Mesothelial cell of epicardium (in vitro differentiated cells): ENCODE data around the gene E2F4. TPM values are rescaled to one million over a fixed set of nuclear protein-coding genes. Genes with fewer than 3 reads are reported as not detected.

Experiments used
- DNase-seq, 2 experiments: peaks; one replicate each; pipeline ENCODE4 v3.0.0; 2021; ENCODE audit warnings: low spot score in 2 of 2; ENCODE audit not compliant: unreplicated experiment in 2 of 2
- H3K27ac Mint-ChIP-seq: 2 replicates; pipeline ENCODE4 v1.8.0; 2021; ENCODE audit warnings: mixed read lengths
- H3K27me3 Mint-ChIP-seq: 2 replicates; pipeline ENCODE4 v1.8.0; 2021; ENCODE audit warnings: low read depth, mixed read lengths
- H3K36me3 Mint-ChIP-seq: 2 replicates; pipeline ENCODE4 v1.8.0; 2021; ENCODE audit warnings: mixed read lengths
- H3K4me1 Mint-ChIP-seq: 2 replicates; pipeline ENCODE4 v1.8.0; 2021; ENCODE audit warnings: mixed read lengths
- H3K4me3 Mint-ChIP-seq: 2 replicates; pipeline ENCODE4 v1.8.0; 2021; ENCODE audit warnings: mild to moderate bottlenecking, moderate library complexity, mixed read lengths
- H3K9me3 Mint-ChIP-seq: 2 replicates; pipeline ENCODE4 v1.8.0; 2021; ENCODE audit warnings: mixed read lengths
- total RNA-seq: library from RNA; stranded (reverse); gene quantifications from 3 replicates; pipeline ENCODE4 v1.2.1, GENCODE V29; 2021
- TF ChIP-seq, protein P1 (sequence below): fragments of 200-600 bp; sonication (generic); IDR thresholded peaks from one replicate; pipeline ENCODE4 v1.5.0; 2021; ENCODE audit warnings: antibody characterized with exemption; ENCODE audit not compliant: unreplicated experiment

E2F4 gene
- total RNA-seq, 1 donor from 2014 or later: 80.2 TPM

DNA sequence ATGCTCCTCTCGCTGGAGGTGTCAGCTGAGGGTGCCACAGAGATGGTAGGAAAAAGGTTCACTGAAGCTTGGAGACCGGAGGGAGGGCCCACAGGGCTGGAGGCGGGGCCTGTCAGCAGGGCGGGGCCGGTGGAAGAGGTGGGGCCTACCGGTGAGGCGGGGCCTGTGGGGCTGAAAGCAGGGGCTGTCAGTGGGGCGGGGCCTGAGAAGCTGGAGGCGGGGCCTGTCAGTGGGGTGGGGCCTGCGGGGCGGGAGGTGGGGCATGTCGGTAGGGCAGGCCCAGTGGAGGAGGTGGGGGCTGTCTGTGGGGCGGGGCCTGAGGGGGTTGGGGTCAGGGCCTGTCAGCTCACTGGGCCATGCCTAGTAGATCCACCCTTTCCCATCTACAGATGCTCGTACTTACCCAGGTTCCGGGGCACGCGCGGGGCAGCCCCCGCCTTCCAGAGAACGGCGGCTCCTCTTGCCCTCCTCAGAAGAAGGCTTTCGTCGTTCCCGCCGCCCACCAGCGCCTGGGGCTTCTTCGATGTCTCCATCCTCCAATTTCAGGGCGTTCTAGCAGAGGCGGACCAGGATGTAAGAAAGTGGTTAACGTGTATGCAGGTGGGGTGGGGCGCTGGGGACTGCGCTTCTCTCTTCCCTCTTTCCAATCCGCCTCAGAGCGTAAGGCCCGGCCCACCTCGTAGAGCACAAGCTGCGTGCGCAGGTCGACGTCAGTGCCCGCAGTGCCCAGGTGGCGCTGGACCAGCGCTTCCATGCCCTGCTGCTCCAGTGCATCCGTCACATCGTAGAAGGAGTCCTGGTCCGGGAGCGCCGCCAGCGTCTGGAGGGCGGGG lies 44.8 kb downstream of the E2F4 start:
- H3K4me1 Mint-ChIP-seq: peaks cover 5% of the 10 kb centered on the region
- no peaks in the 10 kb centered on the region for H3K9me3 Mint-ChIP-seq
- no peak overlapping the region for H3K27ac Mint-ChIP-seq
- no peak overlapping the region for H3K4me3 Mint-ChIP-seq
- H3K36me3 Mint-ChIP-seq: peaks cover 17% of the 10 kb centered on the region
- H3K27me3 Mint-ChIP-seq: no peaks in the 10 kb centered on the region
- TF ChIP-seq, protein P1, sequence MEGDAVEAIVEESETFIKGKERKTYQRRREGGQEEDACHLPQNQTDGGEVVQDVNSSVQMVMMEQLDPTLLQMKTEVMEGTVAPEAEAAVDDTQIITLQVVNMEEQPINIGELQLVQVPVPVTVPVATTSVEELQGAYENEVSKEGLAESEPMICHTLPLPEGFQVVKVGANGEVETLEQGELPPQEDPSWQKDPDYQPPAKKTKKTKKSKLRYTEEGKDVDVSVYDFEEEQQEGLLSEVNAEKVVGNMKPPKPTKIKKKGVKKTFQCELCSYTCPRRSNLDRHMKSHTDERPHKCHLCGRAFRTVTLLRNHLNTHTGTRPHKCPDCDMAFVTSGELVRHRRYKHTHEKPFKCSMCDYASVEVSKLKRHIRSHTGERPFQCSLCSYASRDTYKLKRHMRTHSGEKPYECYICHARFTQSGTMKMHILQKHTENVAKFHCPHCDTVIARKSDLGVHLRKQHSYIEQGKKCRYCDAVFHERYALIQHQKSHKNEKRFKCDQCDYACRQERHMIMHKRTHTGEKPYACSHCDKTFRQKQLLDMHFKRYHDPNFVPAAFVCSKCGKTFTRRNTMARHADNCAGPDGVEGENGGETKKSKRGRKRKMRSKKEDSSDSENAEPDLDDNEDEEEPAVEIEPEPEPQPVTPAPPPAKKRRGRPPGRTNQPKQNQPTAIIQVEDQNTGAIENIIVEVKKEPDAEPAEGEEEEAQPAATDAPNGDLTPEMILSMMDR: no peak
- DNase-seq: no peak

DNA sequence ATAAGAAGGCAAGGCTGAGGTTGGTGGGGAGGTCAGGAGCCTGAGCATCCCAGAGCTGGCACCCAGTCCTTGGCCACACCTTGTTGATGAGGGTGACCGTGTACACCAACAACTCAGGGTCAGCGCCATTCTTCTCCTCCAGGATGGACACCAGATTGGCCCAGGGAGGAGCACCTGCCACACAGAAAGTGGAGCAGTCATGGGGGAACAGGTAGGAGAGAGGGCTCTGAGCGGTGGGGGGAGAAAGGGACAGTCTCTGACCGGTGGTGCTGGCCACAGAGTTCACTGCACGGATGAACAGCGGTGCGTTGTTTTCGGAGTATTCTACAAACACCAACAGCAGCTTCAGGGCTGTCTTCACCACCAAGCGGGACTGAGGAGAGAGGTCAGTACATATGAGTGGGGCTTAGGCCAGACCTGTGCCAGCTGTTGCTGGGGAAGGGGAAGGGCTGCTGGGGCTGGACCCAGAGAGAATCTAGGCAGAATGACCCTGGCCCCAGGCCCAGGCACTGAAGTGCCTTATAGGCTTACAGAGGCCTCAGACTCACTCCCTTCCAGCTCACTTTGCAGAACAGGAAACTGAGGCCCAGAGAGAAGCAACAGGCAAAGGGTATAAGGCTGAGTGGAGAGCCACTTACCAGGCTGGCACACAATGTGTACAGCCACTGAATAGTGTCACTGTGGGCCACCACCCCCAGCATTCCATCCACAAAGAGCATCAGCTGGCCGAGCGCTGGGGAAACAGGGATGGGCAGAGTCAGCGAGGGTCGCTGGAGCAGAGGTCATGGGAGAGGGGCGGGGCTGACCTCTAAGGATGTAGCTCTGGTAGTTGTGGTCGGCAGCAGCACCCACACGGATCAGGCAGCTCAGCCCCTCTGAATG lies 45.7 kb downstream of the E2F4 start:
- TF ChIP-seq, protein P1: no peak
- H3K36me3 Mint-ChIP-seq: peaks cover 17% of the 10 kb centered on the region
- no peak overlapping the region for H3K27ac Mint-ChIP-seq
- H3K27me3 Mint-ChIP-seq: no peaks in the 10 kb centered on the region
- no peak overlapping the region for H3K4me3 Mint-ChIP-seq
- no peak for DNase-seq
- H3K9me3 Mint-ChIP-seq: no peaks in the 10 kb centered on the region
- H3K4me1 Mint-ChIP-seq: peaks cover 5% of the 10 kb centered on the region

DNA sequence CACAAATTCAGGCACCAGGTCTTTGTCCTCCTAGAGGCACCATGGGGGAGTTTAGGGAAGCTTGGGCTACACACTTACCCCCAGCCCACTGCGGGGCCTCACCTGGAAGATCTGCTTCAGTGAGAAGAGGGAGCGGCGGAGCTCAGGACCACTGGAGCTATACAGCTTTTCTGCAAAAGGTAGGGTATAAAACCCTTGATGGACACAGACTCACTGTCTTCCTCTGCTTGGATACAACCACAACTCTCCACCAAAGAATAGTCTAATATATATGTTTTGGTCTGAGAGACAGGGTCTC lies 46.3 kb downstream of the E2F4 start:
- no peaks in the 10 kb centered on the region for H3K27me3 Mint-ChIP-seq
- no peaks in the 10 kb centered on the region for H3K9me3 Mint-ChIP-seq
- H3K4me1 Mint-ChIP-seq: peaks cover 5% of the 10 kb centered on the region
- H3K36me3 Mint-ChIP-seq: peaks cover 16% of the 10 kb centered on the region
- no peak for DNase-seq
- TF ChIP-seq, protein P1: no peak
- H3K4me3 Mint-ChIP-seq: no peak overlapping the region
- H3K27ac Mint-ChIP-seq: no peak overlapping the region

DNA sequence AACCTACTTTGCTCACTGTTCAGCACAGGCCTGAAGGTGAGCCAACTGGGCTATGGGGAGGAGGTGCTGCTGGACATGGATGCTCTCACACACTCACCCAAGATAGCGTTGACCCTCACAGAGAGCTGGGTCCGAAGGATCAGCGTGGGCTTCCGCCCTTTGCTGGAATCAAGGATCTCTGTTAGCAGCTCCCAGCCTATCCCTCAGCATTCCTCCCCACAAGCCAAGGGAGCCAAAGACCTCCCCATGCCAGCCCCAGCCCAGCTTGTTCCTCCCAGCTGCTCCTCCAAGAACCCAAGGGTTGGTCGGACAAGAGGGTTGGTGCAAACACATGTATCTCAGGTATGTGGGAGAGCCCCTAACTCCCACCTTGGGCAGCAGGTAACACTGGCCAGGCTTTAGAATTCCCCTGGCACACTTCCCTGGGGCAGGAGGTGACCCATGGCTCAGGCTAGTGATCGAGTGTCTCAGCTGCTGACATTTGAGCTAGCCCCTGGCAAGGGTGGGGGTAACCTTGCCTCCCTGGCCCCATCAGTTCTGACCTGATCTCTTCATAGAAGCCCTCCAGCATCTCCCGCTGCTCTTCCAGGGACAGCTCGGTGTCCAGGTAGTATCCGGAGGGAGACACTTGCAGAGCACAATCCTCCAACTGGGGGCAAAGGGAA lies 47.0 kb downstream of the E2F4 start:
- no peak overlapping the region for H3K4me3 Mint-ChIP-seq
- H3K27me3 Mint-ChIP-seq: no peaks in the 10 kb centered on the region
- H3K4me1 Mint-ChIP-seq: peaks cover 5% of the 10 kb centered on the region
- H3K27ac Mint-ChIP-seq: no peak overlapping the region
- H3K36me3 Mint-ChIP-seq: peaks cover 14% of the 10 kb centered on the region
- no peaks in the 10 kb centered on the region for H3K9me3 Mint-ChIP-seq
- no peak for DNase-seq
- TF ChIP-seq, protein P1: no peak

DNA sequence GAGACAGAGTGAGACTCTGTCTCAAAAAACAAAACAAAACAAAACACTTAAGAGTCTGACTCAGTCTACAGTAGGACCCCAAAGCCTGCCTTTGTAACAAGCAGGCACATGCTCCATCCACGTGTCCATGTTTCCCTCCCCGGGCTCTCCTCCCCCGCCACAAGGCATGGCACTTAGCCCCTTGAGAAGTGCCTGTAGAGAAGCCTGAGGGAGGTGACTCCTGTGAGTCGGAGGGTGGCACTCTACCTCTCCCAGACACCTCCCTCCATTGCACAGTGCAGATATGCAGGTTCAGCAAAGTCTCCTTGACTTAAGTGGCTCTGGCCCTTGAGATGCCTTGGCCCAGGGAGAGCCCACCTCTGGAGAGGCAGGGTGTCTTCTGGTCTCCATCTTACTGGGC lies 48.6 kb downstream of the E2F4 start:
- no peak overlapping the region for H3K27ac Mint-ChIP-seq
- peaks cover 14% of the 10 kb centered on the region for H3K36me3 Mint-ChIP-seq
- no peak for DNase-seq
- H3K27me3 Mint-ChIP-seq: no peaks in the 10 kb centered on the region
- TF ChIP-seq, protein P1: no peak
- peaks cover 8% of the 10 kb centered on the region for H3K4me1 Mint-ChIP-seq
- no peaks in the 10 kb centered on the region for H3K9me3 Mint-ChIP-seq
- no peak overlapping the region for H3K4me3 Mint-ChIP-seq
